HG02798 (cell line): ENCODE data around the gene COX7B.
"Not testable (repeated sequence)": the region's sequence is repeated elsewhere in the genome, so short reads cannot be mapped to it uniquely, and the experiment has no call there.

ENCODE experiments used
- ATAC-seq: cut with Tn5 transposase; IDR thresholded peaks from one replicate; pipeline ENCODE4 v1.9.1; 2021; ENCODE audit warnings: mild to moderate bottlenecking; ENCODE audit not compliant: unreplicated experiment, poor library complexity

COX7B gene, protein sequence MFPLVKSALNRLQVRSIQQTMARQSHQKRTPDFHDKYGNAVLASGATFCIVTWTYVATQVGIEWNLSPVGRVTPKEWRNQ

DNA sequence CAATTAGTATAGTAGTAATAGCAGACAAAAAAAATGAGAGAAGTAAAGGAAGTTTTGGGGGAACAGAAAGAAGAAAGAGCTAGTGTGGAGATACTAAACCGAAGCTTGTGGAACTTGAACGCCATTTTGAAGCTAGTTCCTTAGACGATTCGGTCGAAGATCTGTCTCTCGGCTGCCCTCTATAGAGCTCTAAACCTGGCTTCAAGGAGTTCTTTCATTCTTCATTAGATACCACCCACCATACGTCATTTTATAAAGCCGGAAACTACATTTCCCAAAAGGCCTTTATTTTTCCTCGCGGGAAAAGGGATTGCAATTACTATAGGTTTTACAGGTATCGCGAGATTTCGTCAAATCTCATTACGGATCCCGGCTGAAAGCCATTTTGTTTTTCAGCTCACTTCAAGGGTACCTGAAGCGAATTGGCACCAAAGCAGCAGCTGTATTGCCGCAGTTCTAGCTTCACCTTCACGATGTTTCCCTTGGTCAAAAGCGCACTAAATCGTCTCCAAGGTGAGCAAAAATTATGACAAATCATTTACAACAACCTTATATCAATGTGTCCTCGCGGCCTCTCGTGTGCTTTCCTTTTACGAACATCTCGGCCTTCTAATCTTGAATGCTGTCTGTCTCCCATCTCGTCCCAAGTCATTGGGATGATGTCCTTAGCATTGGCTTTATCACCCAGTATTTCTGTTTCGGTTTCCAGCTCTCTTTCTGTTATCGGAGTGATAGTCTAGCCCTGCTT lies at the start of gene COX7B:
COX7B (plus strand) TSS at position 388 of the 748 bp plus-strand sequence; CDS start at position 474, 86 bp downstream.
- ATAC-seq = peak; percentile 67

DNA sequence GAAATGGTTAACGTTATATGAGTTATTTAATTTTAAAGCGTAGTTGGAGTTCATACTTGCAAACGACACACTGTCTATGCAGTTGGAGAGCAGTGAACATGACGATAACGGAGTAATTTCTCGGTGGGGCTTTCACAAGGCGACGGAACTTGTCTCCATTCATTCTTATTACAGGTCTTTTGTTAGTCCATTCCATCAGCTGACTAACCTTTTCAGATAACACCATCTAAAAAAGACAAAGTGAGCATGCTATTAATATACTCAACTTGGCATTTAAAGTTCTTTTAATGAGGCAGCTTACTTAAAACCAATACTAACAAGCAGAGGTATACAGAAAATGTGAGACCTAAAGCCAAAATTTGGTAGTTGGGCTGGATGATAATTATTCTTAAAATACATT lies 23.9 kb upstream of the COX7B start:
- ATAC-seq = no peak

DNA sequence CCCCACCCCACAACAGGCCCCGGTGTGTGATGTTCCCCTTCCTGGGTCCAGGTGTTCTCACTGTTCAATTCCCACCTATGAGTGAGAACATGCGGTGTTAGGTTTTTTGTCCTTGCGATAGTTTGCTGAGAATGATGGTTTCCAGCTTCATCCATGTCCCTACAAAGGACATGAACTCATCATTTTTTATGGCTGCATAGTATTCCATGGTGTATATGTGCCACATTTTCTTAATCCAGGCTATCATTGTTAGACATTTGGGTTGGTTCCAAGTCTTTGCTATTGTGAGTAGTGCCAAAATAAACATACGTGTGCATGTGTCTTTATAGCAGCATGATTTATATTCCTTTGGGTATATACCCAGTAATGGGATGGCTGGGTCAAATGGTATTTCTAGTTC lies 17.9 kb upstream of the COX7B start:
- ATAC-seq = not testable (repeated sequence)

DNA sequence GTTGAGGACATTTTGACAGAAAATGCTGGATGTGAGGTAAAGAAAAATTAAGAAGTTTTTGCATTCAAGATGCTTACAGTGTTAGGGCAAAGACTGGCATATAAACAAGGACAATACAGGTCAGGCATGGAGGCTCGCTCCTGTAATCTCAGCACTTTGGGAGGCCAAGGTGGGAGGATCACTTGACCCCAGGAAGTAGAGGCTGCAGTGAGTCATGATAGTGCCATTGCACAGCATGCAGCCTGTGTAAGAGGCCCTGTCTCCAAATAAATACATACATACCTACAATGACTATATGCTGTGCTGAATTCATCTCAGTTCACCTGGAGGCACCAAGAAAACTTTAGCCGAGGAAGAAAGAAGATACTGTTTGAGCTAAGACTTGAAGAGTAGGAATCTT lies 6.4 kb upstream of the COX7B start:
- no peak for ATAC-seq

DNA sequence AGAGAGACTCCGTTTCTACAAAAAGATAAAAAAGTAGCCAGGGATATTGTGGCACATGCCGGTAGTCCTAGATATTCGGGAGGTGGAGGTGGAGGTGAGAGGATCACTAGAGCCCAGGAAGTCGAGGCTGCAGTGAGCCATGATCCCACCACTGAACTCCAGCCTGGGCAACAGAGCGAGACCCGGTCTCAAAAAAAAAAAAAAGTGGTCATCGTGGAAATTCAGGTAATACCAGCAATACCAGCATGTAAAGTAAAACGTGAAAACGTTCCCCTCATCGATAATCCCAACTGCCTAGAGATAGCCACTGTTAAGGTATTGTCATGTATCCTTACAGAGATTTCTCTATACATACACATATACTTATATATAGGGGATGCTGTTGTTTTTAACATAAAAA lies 5.6 kb upstream of the COX7B start:
- ATAC-seq = no peak

DNA sequence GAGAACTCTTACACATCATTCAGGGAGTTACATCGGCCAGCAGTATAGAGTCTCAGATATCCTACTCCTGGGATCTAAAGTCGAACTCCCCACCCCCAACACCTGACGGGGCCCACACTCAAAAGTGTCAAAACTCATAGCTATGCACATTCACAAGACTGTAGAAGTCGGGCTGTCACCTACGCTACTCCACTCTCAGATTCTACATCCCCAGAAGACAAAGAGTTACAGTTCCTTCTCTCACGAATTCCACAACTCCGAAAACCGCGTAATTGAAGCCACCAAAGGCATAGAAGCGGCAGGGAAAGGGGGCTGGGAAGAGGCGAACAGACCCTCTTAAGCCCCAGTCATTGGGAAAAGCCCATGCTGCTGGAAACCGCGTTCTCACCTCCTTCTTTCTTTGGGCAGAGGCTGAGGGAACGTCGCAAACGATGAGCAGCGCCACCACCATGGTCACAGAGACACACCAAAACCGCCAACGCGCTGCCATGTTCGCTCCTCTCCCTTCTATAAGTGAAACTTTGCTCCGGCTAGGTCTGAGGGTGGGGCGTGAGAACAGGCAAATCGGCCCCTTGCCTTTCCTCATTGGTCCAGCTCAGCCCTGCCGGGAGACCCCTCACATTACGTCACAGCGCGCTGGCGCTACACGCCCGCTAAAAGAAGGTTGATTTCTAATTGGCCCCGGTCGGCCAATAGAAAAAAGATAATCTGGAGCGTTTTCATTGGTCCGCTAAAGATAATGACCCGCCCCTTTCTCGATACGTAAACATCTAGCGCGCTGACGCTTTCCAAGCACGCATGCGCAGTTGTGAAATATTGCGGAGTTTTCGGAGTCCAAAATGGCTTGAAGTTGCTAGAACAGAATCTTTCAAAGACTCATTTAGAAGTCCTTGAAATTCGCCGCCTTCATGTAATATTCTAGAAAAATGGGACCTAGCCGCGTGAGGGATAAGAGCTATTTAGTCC lies 4.1 kb upstream of the COX7B start, which contains the start of gene MAGT1:
MAGT1 (minus strand) TSS at position 515 of the 966 bp plus-strand sequence; CDS start at position 490, 25 bp downstream.
- peak; percentile 94 for ATAC-seq

DNA sequence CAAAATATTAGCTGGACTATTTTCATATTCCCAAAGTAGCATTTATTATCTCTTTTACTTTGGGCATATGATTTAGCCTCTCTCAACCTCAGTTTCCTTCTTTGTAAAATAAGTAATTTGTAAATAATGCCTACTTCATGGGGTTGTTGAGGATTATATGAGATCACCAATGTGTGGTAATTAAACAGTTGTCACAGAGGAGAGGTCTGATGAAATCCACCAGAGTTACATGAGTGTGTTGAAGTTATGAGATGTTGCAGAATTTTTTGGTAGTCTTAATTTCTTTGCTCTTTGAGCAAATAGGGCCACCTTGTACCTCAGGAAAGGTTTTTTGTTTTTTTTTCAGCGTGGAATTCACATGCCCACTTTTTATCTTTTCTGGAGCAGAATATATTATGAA lies 1.4 kb downstream of the COX7B start:
- no peak for ATAC-seq

DNA sequence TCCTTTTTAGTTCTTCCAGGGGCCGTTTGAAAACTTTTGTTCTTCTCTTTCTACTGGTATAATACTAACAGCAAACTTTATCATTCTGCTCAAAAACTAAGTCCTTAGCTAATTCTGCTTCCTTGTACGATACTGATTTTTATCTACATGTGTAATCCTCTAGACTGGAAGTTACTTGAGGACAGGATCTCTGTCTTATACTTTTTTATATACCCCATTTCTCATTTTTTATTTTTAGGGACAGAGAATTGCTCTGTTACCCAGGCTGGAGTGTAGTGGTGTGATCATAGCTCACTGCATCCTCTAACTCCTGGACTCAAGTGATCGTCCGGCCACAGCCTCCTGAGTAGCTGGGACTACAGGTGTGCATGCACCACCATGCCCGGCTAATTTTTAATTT lies 2.2 kb downstream of the COX7B start:
- no peak for ATAC-seq

DNA sequence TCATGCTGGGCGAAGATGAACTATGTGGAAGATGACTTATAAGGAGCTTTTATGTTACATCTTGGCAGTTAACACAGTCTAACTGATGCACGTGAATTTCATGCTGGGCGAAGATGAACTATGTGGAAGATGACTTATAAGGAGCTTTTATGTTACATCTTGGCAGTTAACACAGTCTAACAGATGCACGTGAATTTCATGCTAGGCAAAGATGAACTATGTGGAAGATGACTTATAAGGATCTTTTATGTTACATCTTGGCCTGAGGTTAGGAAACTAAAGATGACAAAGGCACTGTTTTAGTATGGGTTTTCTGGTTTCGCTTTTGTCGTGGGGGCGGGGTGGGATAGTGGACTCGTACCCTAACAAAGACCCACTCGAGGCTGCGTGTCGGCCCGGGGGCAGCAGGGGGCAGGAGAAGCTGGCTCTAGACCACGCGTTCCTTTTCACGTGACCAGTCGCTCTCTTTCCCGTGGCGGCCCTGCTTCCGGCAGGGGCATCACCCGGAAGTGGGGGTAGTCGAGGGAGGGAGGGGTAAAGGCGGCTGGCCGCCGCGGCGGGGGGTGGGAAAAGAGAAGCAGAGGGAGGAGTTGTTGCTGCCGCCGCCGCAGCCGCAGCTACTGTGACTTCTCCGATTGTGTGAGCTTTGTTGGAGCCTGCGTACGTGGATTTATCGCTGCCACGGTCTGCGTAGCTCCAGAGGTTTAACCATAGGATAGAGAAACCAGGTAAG lies 11.0 kb downstream of the COX7B start, which contains the start of gene ATP7A:
ATP7A (plus strand) TSS at position 586 of the 733 bp plus-strand sequence. CDS start 60,949 bp downstream, outside the sequence.
- peak; percentile 98 for ATAC-seq

DNA sequence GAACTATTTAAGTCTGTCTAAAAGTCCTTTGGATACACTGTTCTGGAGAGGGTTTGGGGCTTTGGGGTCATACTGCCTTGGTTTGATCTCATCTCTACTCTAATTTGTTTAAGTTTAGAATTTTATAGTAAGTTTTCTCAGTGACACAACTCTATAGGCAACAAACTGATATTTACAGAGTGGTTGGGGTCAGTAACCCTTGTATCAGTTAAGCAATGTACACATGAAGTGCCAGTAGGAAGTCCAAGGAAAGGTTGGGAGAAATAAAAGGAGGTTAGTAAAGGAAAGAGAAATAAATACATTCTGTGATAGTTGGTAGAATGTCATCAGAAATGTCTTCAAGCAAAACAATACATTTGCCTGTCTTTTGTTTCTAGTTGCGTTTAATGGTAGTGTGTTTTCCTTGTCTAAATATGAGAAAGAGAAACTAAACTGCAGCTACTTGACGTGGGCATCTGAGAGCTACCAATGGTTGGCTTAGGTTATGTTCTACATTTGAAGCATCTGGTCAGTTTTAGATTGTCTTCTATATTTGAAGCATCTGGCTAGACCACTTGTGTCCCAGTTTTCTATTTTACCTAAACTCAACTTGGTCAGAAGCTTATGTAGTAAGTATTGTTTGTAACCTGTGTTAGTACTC lies 18.1 kb downstream of the COX7B start:
- peak; percentile 75 for ATAC-seq

DNA sequence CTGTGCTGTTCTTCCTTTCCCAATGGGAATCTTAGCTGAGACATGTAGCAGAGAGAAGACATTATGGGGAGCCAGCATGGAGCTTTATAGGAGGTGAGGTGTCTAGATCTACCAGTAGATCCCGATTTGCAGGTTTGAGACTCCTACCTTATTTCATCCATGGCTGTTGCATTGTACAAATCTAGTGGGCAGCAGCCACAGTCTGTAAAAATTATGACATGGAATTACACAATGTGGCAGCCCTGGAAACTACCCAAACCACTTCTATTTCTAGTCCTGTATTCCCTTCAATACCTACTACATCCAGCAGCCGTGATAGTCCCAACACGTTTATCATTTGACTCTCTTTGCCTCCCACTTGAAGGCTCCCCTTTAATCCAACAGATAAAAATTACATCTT lies 19.3 kb downstream of the COX7B start:
- no peak for ATAC-seq

DNA sequence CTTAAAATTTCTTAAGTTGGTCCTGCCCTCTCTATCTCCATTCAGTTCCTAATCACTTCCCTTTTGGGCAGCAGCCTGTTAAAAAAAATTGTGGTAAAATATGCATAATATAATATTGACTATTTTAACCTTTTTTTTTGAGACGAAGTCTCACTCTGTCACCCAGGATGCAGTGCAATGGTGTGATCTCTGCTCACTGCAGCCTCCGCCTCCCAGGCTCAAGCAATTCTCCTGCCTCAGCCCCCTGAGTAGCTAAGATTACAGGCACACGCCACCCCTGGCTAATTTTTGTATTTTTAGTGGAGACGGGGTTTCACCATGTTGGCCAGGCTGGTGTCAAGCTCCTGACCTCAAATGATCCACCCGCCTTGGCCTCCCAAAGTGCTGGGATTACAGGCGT lies 20.1 kb downstream of the COX7B start:
- not testable (repeated sequence) for ATAC-seq

DNA sequence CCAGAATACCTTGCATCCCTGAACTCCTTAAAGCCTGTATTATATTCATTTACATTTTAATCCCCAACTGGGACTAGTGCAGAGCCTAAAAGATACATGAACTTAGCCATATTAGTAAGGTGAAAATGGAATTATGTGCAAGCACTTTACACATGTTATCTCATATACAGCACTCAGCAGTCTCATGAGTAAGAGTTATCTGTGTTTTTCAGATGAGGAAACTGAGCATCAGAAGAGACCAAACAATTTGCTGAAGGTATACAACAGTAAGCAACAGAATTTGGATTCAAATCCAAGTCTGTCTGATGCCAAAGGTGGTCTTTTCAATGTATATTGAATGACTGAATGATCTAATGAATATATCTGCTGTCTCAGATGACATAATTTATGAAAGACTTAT lies 23.5 kb downstream of the COX7B start:
- no peak for ATAC-seq

DNA sequence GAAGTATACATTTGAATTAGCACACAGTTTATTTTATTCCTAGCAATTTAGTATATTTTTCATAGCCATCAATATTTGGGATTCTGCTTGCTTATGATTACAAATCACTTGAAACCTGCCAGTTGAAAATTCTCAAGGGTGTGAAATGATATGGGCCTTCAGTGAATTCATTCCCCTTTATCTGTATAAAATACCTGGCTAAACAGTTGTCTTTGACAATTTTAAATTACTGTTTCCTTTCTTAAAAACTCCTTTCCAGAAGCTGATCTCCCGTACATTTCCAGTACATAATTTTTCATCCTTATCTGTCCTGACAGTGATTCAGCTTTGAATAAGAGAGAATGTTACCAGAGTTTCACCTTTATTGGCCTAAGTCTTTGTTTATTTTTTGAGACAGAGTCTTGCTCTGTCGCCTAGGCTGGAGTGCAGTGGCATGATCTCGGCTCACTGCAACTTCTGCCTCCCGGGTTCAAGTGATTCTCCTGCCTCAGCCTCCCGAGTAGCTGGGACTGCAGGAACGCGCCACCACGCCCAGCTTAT lies 25.1 kb downstream of the COX7B start:
- ATAC-seq = no peak

DNA sequence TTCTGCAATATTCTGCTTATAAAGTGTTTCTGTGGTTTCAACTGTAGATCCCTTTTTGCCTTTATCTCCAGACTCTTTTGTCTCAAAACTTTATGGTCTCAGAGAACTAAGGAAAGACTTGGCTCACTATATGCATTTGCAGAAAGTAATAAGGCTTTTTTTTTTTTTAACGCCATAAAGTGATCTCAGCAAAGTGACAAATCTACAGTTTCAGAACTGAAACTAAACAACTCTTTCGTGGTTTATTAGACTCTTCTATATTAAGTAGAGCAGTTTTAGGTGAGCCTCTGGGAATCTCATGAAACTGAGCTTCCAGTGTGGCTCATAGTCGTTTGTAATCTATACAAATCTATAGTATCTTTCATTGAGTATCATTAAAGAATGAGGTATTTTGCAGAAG lies 26.5 kb downstream of the COX7B start:
- no peak for ATAC-seq

DNA sequence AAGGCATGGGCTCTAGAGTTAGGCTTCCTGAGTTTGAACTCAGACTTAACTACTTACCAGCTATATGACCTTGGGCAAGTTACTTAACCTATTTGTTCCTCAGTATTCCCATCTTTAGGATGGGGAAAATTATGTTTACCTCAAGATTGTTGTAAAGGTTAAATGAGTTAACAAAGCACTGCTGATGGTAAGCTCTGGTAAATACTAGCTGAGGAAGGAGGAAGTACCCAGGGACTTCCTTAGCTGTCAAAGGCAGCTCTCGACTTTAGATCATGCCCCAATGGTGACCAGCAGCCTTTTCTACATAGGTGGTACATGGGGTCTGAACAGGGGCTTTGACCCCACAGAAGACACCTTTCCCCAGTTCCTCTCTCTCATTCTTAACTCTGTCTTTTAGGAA lies 31.3 kb downstream of the COX7B start:
- ATAC-seq = no peak

DNA sequence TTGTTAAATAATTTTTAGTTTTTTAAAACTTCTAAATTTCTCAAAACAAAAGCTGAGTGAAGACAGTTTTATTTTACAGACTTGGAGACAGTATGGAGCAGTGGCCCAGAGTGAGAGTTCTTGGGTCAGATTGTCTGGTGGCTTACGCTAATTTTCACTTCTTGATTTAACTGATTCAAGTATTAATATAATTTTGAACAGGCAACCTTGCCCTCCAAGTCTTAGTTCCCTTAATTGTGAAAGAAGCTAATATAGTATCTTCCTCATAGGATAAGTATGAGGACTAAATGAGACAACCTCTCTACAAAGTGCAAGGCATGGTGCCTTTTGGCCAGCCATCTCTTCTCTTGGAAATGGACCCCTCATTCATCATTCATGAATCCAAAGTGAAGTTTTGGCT lies 36.6 kb downstream of the COX7B start:
- ATAC-seq = no peak

DNA sequence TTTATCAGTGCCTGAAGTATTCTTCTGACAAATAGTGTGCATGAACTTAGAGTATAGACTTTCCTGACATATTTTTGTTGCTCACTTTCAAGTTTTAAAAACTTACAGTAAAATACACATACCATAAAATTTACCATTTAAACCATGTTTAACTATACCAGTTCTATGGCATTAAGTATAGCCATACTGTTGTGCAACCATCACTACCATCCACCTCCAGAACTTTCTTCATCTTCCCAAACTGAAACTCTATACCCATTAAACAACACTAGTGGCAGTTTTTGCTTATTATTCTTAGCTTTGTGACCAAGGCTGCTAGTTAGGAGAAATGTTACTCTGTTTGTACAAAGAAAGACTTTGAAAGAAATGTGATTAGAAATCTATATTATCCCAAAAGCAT lies 37.0 kb downstream of the COX7B start:
- ATAC-seq = no peak

DNA sequence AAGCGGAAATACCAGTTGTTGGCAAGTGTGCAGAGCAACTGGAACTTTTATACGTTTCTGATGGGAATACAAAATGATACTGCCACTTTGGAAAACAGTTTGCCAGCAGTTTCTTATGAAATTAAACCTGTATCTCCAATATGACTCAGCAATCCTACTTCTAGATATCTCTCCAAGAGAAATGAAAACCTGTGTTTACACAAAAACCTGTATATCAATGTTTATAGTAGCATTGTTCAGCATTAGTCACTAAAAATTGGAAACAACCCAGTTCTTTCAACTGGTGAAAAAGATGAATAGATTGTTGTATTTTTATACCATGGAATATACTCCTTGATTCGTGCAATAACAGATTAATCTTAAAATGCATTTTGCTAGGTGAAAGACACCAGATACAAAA lies 38.0 kb downstream of the COX7B start:
- no peak for ATAC-seq
